Progenitor cell of endocrine pancreas (in vitro differentiated cells): ENCODE results near the gene SREBF2. TPM values are rescaled to one million over a fixed set of nuclear protein-coding genes. Genes with fewer than 3 reads are reported as not detected.

Experiments used
- DNase-seq: peaks from one replicate; pipeline ENCODE4 v3.0.0; 2021; ENCODE audit warnings: low spot score; ENCODE audit not compliant: unreplicated experiment
- H3K27ac Mint-ChIP-seq: 2 replicates; pipeline ENCODE4 v1.8.0; 2021; ENCODE audit warnings: mild to moderate bottlenecking, moderate library complexity, mixed read lengths
- H3K27me3 Mint-ChIP-seq: 2 replicates; pipeline ENCODE4 v1.8.0; 2021; ENCODE audit warnings: mixed read lengths
- H3K36me3 Mint-ChIP-seq: 2 replicates; pipeline ENCODE4 v1.8.0; 2022; ENCODE audit warnings: mixed read lengths; ENCODE audit not compliant: insufficient read depth
- H3K4me1 Mint-ChIP-seq: 2 replicates; pipeline ENCODE4 v1.8.0; 2021; ENCODE audit warnings: low read depth, mixed read lengths
- H3K4me3 Mint-ChIP-seq: 2 replicates; pipeline ENCODE4 v1.8.0; 2021; ENCODE audit warnings: low read depth, mild to moderate bottlenecking, moderate library complexity, mixed read lengths
- H3K9me3 Mint-ChIP-seq: 2 replicates; pipeline ENCODE4 v1.8.0; 2021; ENCODE audit warnings: low read depth, mixed read lengths
- CTCF ChIP-seq: fragments of 200-600 bp; sonication (generic); IDR thresholded peaks from one replicate; pipeline ENCODE4 v1.5.0; 2021; ENCODE audit warnings: antibody characterized with exemption, mild to moderate bottlenecking; ENCODE audit not compliant: unreplicated experiment
- total RNA-seq: library from RNA; stranded (reverse); gene quantifications from 2 replicates; pipeline ENCODE4 v1.2.1, GENCODE V29; 2021

SREBF2 gene
- total RNA-seq, 1 donor from 2014 or later: 156 TPM

- Mint-ChIP-seq H3K27ac (no peak overlapping the region), H3K4me3 (no peak overlapping the region), H3K36me3 (peaks cover 11% of the 10 kb centered on the region), H3K9me3 (no peaks in the 10 kb centered on the region), H3K4me1 (no peaks in the 10 kb centered on the region), H3K27me3 (no peaks in the 10 kb centered on the region)
- no peak for TF ChIP-seq CTCF
- DNase-seq: no peak
Measured at GRCh38 chr22:41902016-41902415, 69.1 kb downstream of the SREBF2 start.

GRCh38 chr22:41902932-41903421, 70.1 kb downstream of the SREBF2 start:
- Mint-ChIP-seq H3K27ac (no peak overlapping the region), H3K36me3 (peaks cover 13% of the 10 kb centered on the region), H3K27me3 (peaks cover 3% of the 10 kb centered on the region), H3K9me3 (no peaks in the 10 kb centered on the region), H3K4me1 (no peaks in the 10 kb centered on the region), H3K4me3 (no peak overlapping the region)
- TF ChIP-seq CTCF: no peak
- DNase-seq: no peak

GRCh38 chr22:41904450-41905410, 71.8 kb downstream of the SREBF2 start:
- no peak for TF ChIP-seq CTCF
- no peaks in the 10 kb centered on the region for H3K9me3 Mint-ChIP-seq
- peaks cover 9% of the 10 kb centered on the region for H3K36me3 Mint-ChIP-seq
- H3K27ac Mint-ChIP-seq: no peak overlapping the region
- DNase-seq: no peak
- peaks cover 13% of the 10 kb centered on the region for H3K27me3 Mint-ChIP-seq
- H3K4me1 Mint-ChIP-seq: no peaks in the 10 kb centered on the region
- no peak overlapping the region for H3K4me3 Mint-ChIP-seq

- Mint-ChIP-seq H3K27ac (peak overlapping the region; percentile 76), H3K4me3 (no peak overlapping the region), H3K27me3 (peaks cover 13% of the 10 kb centered on the region), H3K36me3 (peaks cover 9% of the 10 kb centered on the region), H3K4me1 (no peaks in the 10 kb centered on the region), H3K9me3 (no peaks in the 10 kb centered on the region)
- TF ChIP-seq CTCF: no peak
- DNase-seq: no peak
Measured at GRCh38 chr22:41905411-41906202, 72.7 kb downstream of the SREBF2 start.

- DNase-seq: no peak
- Mint-ChIP-seq H3K9me3 (no peaks in the 10 kb centered on the region), H3K27me3 (peaks cover 20% of the 10 kb centered on the region), H3K27ac (no peak overlapping the region), H3K4me1 (no peaks in the 10 kb centered on the region), H3K36me3 (peaks cover 9% of the 10 kb centered on the region), H3K4me3 (no peak overlapping the region)
- no peak for TF ChIP-seq CTCF
Measured at GRCh38 chr22:41906822-41907221, 73.9 kb downstream of the SREBF2 start.
